IMR-90 (cell line): ENCODE data around the gene ARAP1. TPM values are rescaled to one million over a fixed set of nuclear protein-coding genes. Genes with fewer than 3 reads are reported as not detected.

ENCODE experiments used
- ATAC-seq: fragments of 200-7000 bp; cut with Tn5 transposase; 2 replicates; pipeline ENCODE4 v1.9.1; 2020; ENCODE audit warnings: low read depth, mild to moderate bottlenecking, moderate library complexity
- BruUV-seq: library from RNA; stranded (reverse); fragments of 400-500 nt; replicated peaks from 2 replicates; lab custom pipeline; 2021; lab: Mats Ljungman, UMichigan
- CTCF ChIA-PET: fragments of 300-600 bp; formaldehyde crosslinking; extraction: SDS; loops from one replicate; lab custom pipeline; 2021; ENCODE audit warnings: antibody characterized with exemption; lab: Yijun Ruan, JAX
- POLR2A ChIA-PET: fragments of 300-600 bp; sonication (Branson Sonifier 250); formaldehyde crosslinking; loops from one replicate; lab custom pipeline; 2022; ENCODE audit warnings: antibody characterized with exemption; ENCODE audit not compliant: unreplicated experiment; lab: Charles Lee
- DNase-seq: peaks from one replicate; pipeline ENCODE4 v3.0.0; 2013
- H2AFZ ChIP-seq: replicated peaks from 2 replicates; pipeline ENCODE3; 2013; ENCODE audit warnings: low read length, mild to moderate bottlenecking; ENCODE audit not compliant: poor library complexity
- H2AK5ac ChIP-seq: 2 replicates; pipeline ENCODE4 v1.6.1; 2013; ENCODE audit warnings: low read depth, low read length, inconsistent platforms
- H2AK9ac ChIP-seq: replicated peaks from 2 replicates; pipeline ENCODE3; 2013; ENCODE audit warnings: mild to moderate bottlenecking, low read depth, low read length, moderate library complexity; ENCODE audit not compliant: poor library complexity
- H2BK120ac ChIP-seq: 2 replicates; pipeline ENCODE4 v1.6.1; 2013; ENCODE audit warnings: low read depth, low read length, inconsistent platforms
- H2BK15ac ChIP-seq: 3 replicates; pipeline ENCODE4 v1.6.1; 2013; ENCODE audit warnings: low read depth, low read length, inconsistent platforms
- H2BK20ac ChIP-seq: 2 replicates; pipeline ENCODE4 v1.6.1; 2013; ENCODE audit warnings: low read depth, mild to moderate bottlenecking, inconsistent platforms, low read length, moderate library complexity
- H2BK5ac ChIP-seq: 2 replicates; pipeline ENCODE4 v1.6.1; 2013; ENCODE audit warnings: mild to moderate bottlenecking, low read depth, low read length, inconsistent platforms; ENCODE audit not compliant: poor library complexity, severe bottlenecking
- H3K14ac ChIP-seq: replicated peaks from 2 replicates; pipeline ENCODE4 v1.6.1; 2013; ENCODE audit warnings: low read depth, low read length, inconsistent platforms
- H3K18ac ChIP-seq: 2 replicates; pipeline ENCODE4 v1.6.1; 2013; ENCODE audit warnings: low read depth, low read length, control low read depth
- H3K23ac ChIP-seq: 2 replicates; pipeline ENCODE4 v1.6.1; 2013; ENCODE audit warnings: low read depth, low read length, inconsistent platforms
- H3K27ac ChIP-seq: 2 replicates; pipeline ENCODE4 v1.5.1; 2013; ENCODE audit warnings: mild to moderate bottlenecking, control low read depth, low read length; ENCODE audit not compliant: insufficient read depth
- H3K27me3 ChIP-seq: 2 replicates; pipeline ENCODE4 v1.6.1; 2013; ENCODE audit warnings: low read length; ENCODE audit not compliant: control insufficient read depth, insufficient read depth
- H3K36me3 ChIP-seq: 2 replicates; pipeline ENCODE4 v1.6.1; 2013; ENCODE audit warnings: low read length, mixed read lengths; ENCODE audit not compliant: control insufficient read depth, insufficient read depth
- H3K4ac ChIP-seq: 2 replicates; pipeline ENCODE4 v1.6.1; 2013; ENCODE audit warnings: low read depth, low read length, inconsistent platforms
- H3K4me1 ChIP-seq: 2 replicates; pipeline ENCODE4 v1.6.1; 2013; ENCODE audit warnings: low read length, mixed read lengths; ENCODE audit not compliant: control insufficient read depth, insufficient read depth
- H3K4me2 ChIP-seq: 2 replicates; pipeline ENCODE4 v1.6.1; 2013; ENCODE audit warnings: low read depth, mild to moderate bottlenecking, control low read depth, low read length, moderate library complexity
- H3K4me3 ChIP-seq: 2 replicates; pipeline ENCODE4 v1.5.1; 2013; ENCODE audit warnings: low read depth, mild to moderate bottlenecking, control low read depth, low read length, moderate library complexity; ENCODE audit not compliant: insufficient read depth
- H3K56ac ChIP-seq: 2 replicates; pipeline ENCODE4 v1.6.1; 2013; ENCODE audit warnings: low read length, inconsistent platforms; ENCODE audit not compliant: insufficient read depth; ENCODE audit errors: extremely low read depth
- H3K79me1 ChIP-seq, 2 experiments: 2 replicates each; pipeline ENCODE4 v1.6.1; 2013; ENCODE audit warnings: low read length in 2 of 2, inconsistent platforms in 1 of 2, low read depth in 1 of 2
- H3K9ac ChIP-seq: 2 replicates; pipeline ENCODE4 v1.6.1; 2013; ENCODE audit warnings: low read depth, low read length, control low read depth
- H3K9me1 ChIP-seq: 2 replicates; pipeline ENCODE4 v1.6.1; 2013; ENCODE audit warnings: low read length, inconsistent platforms; ENCODE audit not compliant: insufficient read depth
- H3K9me3 ChIP-seq: 2 replicates; pipeline ENCODE4 v1.6.1; 2013; ENCODE audit warnings: low read length; ENCODE audit not compliant: control insufficient read depth, insufficient read depth
- H4K20me1 ChIP-seq: 2 replicates; pipeline ENCODE4 v1.6.1; 2013; ENCODE audit warnings: low read length, inconsistent platforms; ENCODE audit not compliant: insufficient read depth
- H4K5ac ChIP-seq: 2 replicates; pipeline ENCODE4 v1.6.1; 2013; ENCODE audit warnings: mild to moderate bottlenecking, low read depth, low read length, control low read depth
- H4K8ac ChIP-seq, 2 experiments: 2 replicates each; pipeline ENCODE4 v1.6.1; 2013; ENCODE audit warnings: low read depth in 2 of 2, low read length in 2 of 2, control low read depth in 1 of 2, inconsistent platforms in 1 of 2
- H4K91ac ChIP-seq: 2 replicates; pipeline ENCODE4 v1.6.1; 2013; ENCODE audit warnings: low read depth, low read length, inconsistent platforms; ENCODE audit not compliant: insufficient read depth
- BHLHE40 ChIP-seq: fragments of 150-350 bp; IDR thresholded peaks from 2 replicates; pipeline ENCODE4 v1.6.1; 2016; ENCODE audit warnings: mild to moderate bottlenecking, low read depth, low read length
- CEBPB ChIP-seq: IDR thresholded peaks from 2 replicates; pipeline ENCODE4 v1.6.1; 2012; ENCODE audit warnings: low read depth, low read length, improper control_type of control experiment
- CHD1 ChIP-seq: IDR thresholded peaks from 2 replicates; pipeline ENCODE4 v1.6.1; 2012; ENCODE audit warnings: low read depth, low read length, improper control_type of control experiment
- CTCF ChIP-seq: conservative IDR thresholded peaks from 2 replicates; pipeline ENCODE4 v1.5.1; 2012; ENCODE audit warnings: mild to moderate bottlenecking, low read depth, low read length, improper control_type of control experiment
- ELK1 ChIP-seq: fragments of 150-350 bp; IDR thresholded peaks from 2 replicates; pipeline ENCODE4 v1.6.1; 2016; ENCODE audit warnings: low read depth, mild to moderate bottlenecking, low read length, moderate library complexity, borderline replicate concordance
- FOS ChIP-seq: fragments of 150-350 bp; IDR thresholded peaks from 2 replicates; pipeline ENCODE4 v1.6.1; 2016; ENCODE audit warnings: low read depth, low read length
- MAFK ChIP-seq: IDR thresholded peaks from 2 replicates; pipeline ENCODE4 v1.6.1; 2012; ENCODE audit warnings: low read depth, low read length, improper control_type of control experiment
- MAZ ChIP-seq: IDR thresholded peaks from 2 replicates; pipeline ENCODE4 v1.6.1; 2012; ENCODE audit warnings: low read depth, mild to moderate bottlenecking, low read length, improper control_type of control experiment, moderate library complexity, borderline replicate concordance
- MXI1 ChIP-seq: IDR thresholded peaks from 2 replicates; pipeline ENCODE4 v1.6.1; 2012; ENCODE audit warnings: low read depth, mild to moderate bottlenecking, low read length, moderate library complexity, borderline replicate concordance
- NFE2L2 ChIP-seq: fragments of 150-350 bp; IDR thresholded peaks from 2 replicates; pipeline ENCODE4 v1.6.1; 2016; ENCODE audit warnings: low read depth, mild to moderate bottlenecking, low read length
- POLR2A ChIP-seq: IDR thresholded peaks from 2 replicates; pipeline ENCODE4 v1.6.1; 2012; ENCODE audit warnings: mild to moderate bottlenecking, low read depth, low read length
- RAD21 ChIP-seq: IDR thresholded peaks from 2 replicates; pipeline ENCODE4 v1.6.1; 2012; ENCODE audit warnings: low read length, improper control_type of control experiment
- RCOR1 ChIP-seq: IDR thresholded peaks from 2 replicates; pipeline ENCODE4 v1.6.1; 2012; ENCODE audit warnings: mild to moderate bottlenecking, low read length, improper control_type of control experiment; ENCODE audit not compliant: insufficient replicate concordance
- RFX5 ChIP-seq: IDR thresholded peaks from 2 replicates; pipeline ENCODE4 v1.8.0; 2012; ENCODE audit warnings: low read depth, mild to moderate bottlenecking, low read length, moderate library complexity
- SMC3 ChIP-seq: fragments of 150-350 bp; IDR thresholded peaks from 2 replicates; pipeline ENCODE4 v1.6.1; 2016; ENCODE audit warnings: low read depth, mild to moderate bottlenecking, antibody characterized with exemption, low read length, moderate library complexity
- WGBS, 2 experiments: methylation state at CpG; one replicate each; pipeline versions ENCODE4 v1.1.5 to v1.1.7; 2013; ENCODE audit warnings: missing lambda C conversion rate in 2 of 2; ENCODE audit not compliant: insufficient read length in 1 of 2; ENCODE audit errors: extremely low coverage in 2 of 2; 5-methylcytosine and 5-hydroxymethylcytosine counted together
- dilution Hi-C: fragments of 300-500 bp; cut with HindIII; formaldehyde crosslinking; loops from one replicate; pipeline ENCODE4 v1.14.3; 2018; ENCODE audit warnings: low sequenced_read_pairs; ENCODE audit not compliant: unreplicated experiment
- in situ Hi-C: fragments of 300-500 bp; cut with MboI; formaldehyde crosslinking; loops from 3 replicates; pipeline ENCODE4 v1.14.3; 2019; ENCODE audit warnings: low sequenced_read_pairs, inconsistent platforms, mixed read lengths
- intact Hi-C: fragments of 100-400 bp; cut with micrococcal nuclease; formaldehyde crosslinking; loops from 2 replicates; pipeline ENCODE4 v1.10.0; 2022
- polyA plus RNA-seq, 3 experiments: library from polyadenylated mRNA; depleted of rRNA; stranded (reverse); fragments of >200 nt; gene quantifications; 2 replicates each; pipeline ENCODE4 v1.2.3, GENCODE V29; 2012; ENCODE audit warnings: low replicate concordance in 1 of 3
- total RNA-seq: library from RNA; depleted of rRNA; stranded (reverse); fragments of >200 nt; gene quantifications from 2 replicates; pipeline ENCODE4 v1.2.3, GENCODE V29; 2012
- TF ChIP-seq, protein P1 (sequence below): fragments of 150-350 bp; IDR thresholded peaks from 2 replicates; pipeline ENCODE4 v1.6.1; 2017; ENCODE audit warnings: mild to moderate bottlenecking, antibody characterized with exemption, low read length, low read depth

ARAP1 gene
- total and polyA plus RNA-seq, 2 of the 4 experiments (the other 2 are of a cell fraction): 37.6 to 63.1 TPM

DNA sequence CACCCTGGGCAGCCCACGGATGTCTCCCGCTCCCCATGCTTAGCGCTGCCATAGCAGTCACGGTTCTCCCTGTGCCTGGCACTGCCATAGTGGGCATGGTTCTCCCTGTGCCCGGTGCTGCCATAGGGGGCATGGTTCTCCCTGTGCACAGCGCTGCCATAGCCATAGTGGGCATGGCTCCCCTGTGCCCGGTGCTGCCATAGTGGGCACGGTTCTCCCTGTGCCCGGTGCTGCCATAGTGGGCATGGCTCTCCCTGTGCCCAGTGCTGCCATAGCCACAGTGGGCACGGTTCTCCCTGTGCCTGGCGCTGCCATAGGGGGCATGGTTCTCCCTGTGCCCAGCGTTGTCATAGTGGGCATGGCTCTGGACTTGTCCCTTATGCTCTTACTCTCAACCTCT, 19.9 kb upstream of the ARAP1 start:
- H3K4me3 ChIP-seq: no peak overlapping the region
- DNase-seq (no peak), ATAC-seq (no peak)
- H3K27me3 ChIP-seq: no peaks in the 10 kb centered on the region
- no peak overlapping the region for H2AFZ ChIP-seq
- peak overlapping the region; percentile 2; the same call in 1 of the 2 replicates for H2AK5ac ChIP-seq
- in situ Hi-C loops (no loop called here), intact Hi-C loops (no loop called here), dilution Hi-C loops (no loop called here)
- H3K9ac ChIP-seq: no peak overlapping the region; the same call in 1 of the 2 replicates
- no peaks in the 10 kb centered on the region for H3K36me3 ChIP-seq
- H3K4me1 ChIP-seq: peaks cover 28% of the 10 kb centered on the region
- H2BK120ac ChIP-seq: peak overlapping the region; percentile 38; the same call in 1 of the 2 replicates
- H3K79me1 ChIP-seq: peaks cover 0 to 20% of the 10 kb centered on the region in 2 experiments; a peak in 2 of 4 replicates
- H2BK5ac ChIP-seq: no peak overlapping the region
- no peak overlapping the region for H2BK15ac ChIP-seq
- no peak overlapping the region for H3K4me2 ChIP-seq
- no peak overlapping the region for H3K56ac ChIP-seq
- 0 out of 2 replicates have a peak overlapping the region, but pooled peaks have one; percentile 23 for H4K5ac ChIP-seq
- no peak overlapping the region for H2AK9ac ChIP-seq
- no peaks in the 10 kb centered on the region for H3K9me3 ChIP-seq
- POLR2A ChIA-PET: no interaction called here
- H3K27ac ChIP-seq: 0 out of 2 replicates have a peak overlapping the region, but pooled peaks have one; percentile 8
- peaks cover 8% of the 10 kb centered on the region; the same call in 1 of the 2 replicates for H3K9me1 ChIP-seq
- H4K91ac ChIP-seq: no peak overlapping the region; the same call in 1 of the 2 replicates
- no peak overlapping the region for H3K23ac ChIP-seq
- H2BK20ac ChIP-seq: no peak overlapping the region
- CTCF ChIA-PET: no interaction called here
- TF ChIP-seq ELK1 (no peak), RFX5 (no peak), MAZ (no peak), FOS (no peak), SMC3 (no peak), MXI1 (no peak), NFE2L2 (no peak), POLR2A (no peak), CHD1 (no peak), RAD21 (no peak), CEBPB (no peak), CTCF (no peak), MAFK (no peak), RCOR1 (no peak), BHLHE40 (no peak)
- TF ChIP-seq, protein P1, sequence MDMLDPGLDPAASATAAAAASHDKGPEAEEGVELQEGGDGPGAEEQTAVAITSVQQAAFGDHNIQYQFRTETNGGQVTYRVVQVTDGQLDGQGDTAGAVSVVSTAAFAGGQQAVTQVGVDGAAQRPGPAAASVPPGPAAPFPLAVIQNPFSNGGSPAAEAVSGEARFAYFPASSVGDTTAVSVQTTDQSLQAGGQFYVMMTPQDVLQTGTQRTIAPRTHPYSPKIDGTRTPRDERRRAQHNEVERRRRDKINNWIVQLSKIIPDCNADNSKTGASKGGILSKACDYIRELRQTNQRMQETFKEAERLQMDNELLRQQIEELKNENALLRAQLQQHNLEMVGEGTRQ: no peak
- BruUV-seq: no TSS peak
- no peak overlapping the region for H4K8ac ChIP-seq
- peaks cover 13% of the 10 kb centered on the region for H4K20me1 ChIP-seq
- WGBS, 2 experiments: 94% methylated on average over 10 of the region's 12 CpGs; no CpG with 5 or more reads in 1 of the 2 experiments
- H3K18ac ChIP-seq: no peak overlapping the region; the same call in 1 of the 2 replicates
- H3K14ac ChIP-seq: no peak overlapping the region; the same call in 1 of the 2 replicates
- H3K4ac ChIP-seq: peak overlapping the region; percentile 60; the same call in 1 of the 2 replicates
